Measurements from ENCODE around the gene SLC23A3. TPM values are rescaled to one million over a fixed set of nuclear protein-coding genes. Genes with fewer than 3 reads are reported as not detected.

SLC23A3 gene
- total RNA-seq, 1 experiment from 2014 or later: 0.59 TPM

GRCh38 chr2:219216535-219216915, 46.7 kb upstream of the SLC23A3 start (continued):
- TF ChIP-seq ZBTB43 (CRISPR knock-in tag; IDR thresholded peaks at IDR 0.05) (no peak), NFYB (CRISPR knock-in tag; conservative IDR thresholded peaks at IDR 0.05; ENCODE audit: low read depth) (no peak), JAZF1 (CRISPR knock-in tag; IDR thresholded peaks at IDR 0.05) (no peak), SMAD3 (CRISPR knock-in tag; IDR thresholded peaks at IDR 0.05; ENCODE audit: borderline replicate concordance) (no peak), ZNF416 (CRISPR knock-in tag; IDR thresholded peaks at IDR 0.05) (no peak)

- CTCF ChIA-PET: interaction anchor here (0.9 to 1.4 kb wide), 4 partner anchors 79 to 314 kb away, joined by 3 to 4 read pairs (median 3); no protein-coding TSS in a partner anchor
Observed at GRCh38 chr2:219215871-219216534, 46.2 kb upstream of the SLC23A3 start.

More at GRCh38 chr2:219215871-219216534, 46.2 kb upstream of the SLC23A3 start:
- Mint-ChIP-seq H3K4me3 (no peak overlapping the region), H3K27me3 (ENCODE audit: low read depth) (no peaks in the 10 kb centered on the region), H3K4me1 (peaks cover 25% of the 10 kb centered on the region), H3K36me3 (peaks cover 43% of the 10 kb centered on the region), H3K9me3 (no peaks in the 10 kb centered on the region), H3K27ac (no peak overlapping the region; the same call in 1 of the 2 replicates)
- TF ChIP-seq RORB (CRISPR knock-in tag; IDR thresholded peaks at IDR 0.05) (no peak), NFATC4 (CRISPR knock-in tag; IDR thresholded peaks at IDR 0.05) (no peak), IRF2 (CRISPR knock-in tag; IDR thresholded peaks at IDR 0.05; ENCODE audit: borderline replicate concordance, low read depth) (no peak), ZNF425 (CRISPR knock-in tag; conservative IDR thresholded peaks at IDR 0.05) (no peak), RELA (CRISPR knock-in tag; IDR thresholded peaks at IDR 0.05; ENCODE audit: borderline replicate concordance) (no peak), TEAD1 (CRISPR knock-in tag; IDR thresholded peaks at IDR 0.05) (no peak), HMGXB4 (CRISPR knock-in tag; IDR thresholded peaks at IDR 0.05) (no peak), KAT7 (CRISPR knock-in tag; IDR thresholded peaks at IDR 0.05; ENCODE audit: borderline replicate concordance) (no peak), FOXK1 (CRISPR knock-in tag; IDR thresholded peaks at IDR 0.05) (no peak), ZNF263 (CRISPR knock-in tag; IDR thresholded peaks at IDR 0.05; ENCODE audit: low read depth) (no peak), MAX (CRISPR knock-in tag; IDR thresholded peaks at IDR 0.05) (no peak), MLX (CRISPR knock-in tag; IDR thresholded peaks at IDR 0.05) (no peak)
- ATAC-seq (peak; percentile 10), DNase-seq (ENCODE audit: low spot score) (peak; percentile 27)
- POLR2A ChIA-PET: interaction anchor here (0.7 kb wide), 1 partner anchor 79 kb away, joined by 3 read pairs; no protein-coding TSS in a partner anchor
